ENCODE results near the gene HCN4. TPM values are rescaled to one million over a fixed set of nuclear protein-coding genes. Genes with fewer than 3 reads are reported as not detected.

Gene HCN4
- total and polyA plus RNA-seq, 2 of the 8 experiments (the other 6 are each of a cell fraction or from before 2014, with no cell fraction given) = 3.7 to 8.5 TPM

- TF ChIP-seq HDAC2 (IDR thresholded peaks at IDR 0.05; ENCODE audit: borderline replicate concordance in 1 of 2, low read depth in 2 of 2, low read length in 2 of 2) = no peak
- no peak for TF ChIP-seq EP300 (IDR thresholded peaks at IDR 0.05; ENCODE audit: borderline replicate concordance in 1 of 2, low read depth in 2 of 2, low read length in 2 of 2)
- TF ChIP-seq SIX5 (IDR thresholded peaks at IDR 0.05; ENCODE audit: low read depth, low read length) = no peak
- TF ChIP-seq SIN3A (conservative IDR thresholded peaks at IDR 0.05 in 1 of 2, IDR thresholded peaks at IDR 0.05 in 1 of 2; ENCODE audit: low read depth in 1 of 2, low read length in 2 of 2) = no peak
- TF ChIP-seq TBP (IDR thresholded peaks at IDR 0.05; ENCODE audit: low read depth, low read length) = no peak
These were observed 33.7 kb downstream of the HCN4 start (continued) for GRCh38 chr15:73335026-73335425.
